ENCODE data around the gene PLCD1. TPM values are rescaled to one million over a fixed set of nuclear protein-coding genes. Genes with fewer than 3 reads are reported as not detected.

Gene PLCD1
- total RNA-seq, 2 experiments from 2014 or later, result 7.7 to 10.4 TPM

DNA sequence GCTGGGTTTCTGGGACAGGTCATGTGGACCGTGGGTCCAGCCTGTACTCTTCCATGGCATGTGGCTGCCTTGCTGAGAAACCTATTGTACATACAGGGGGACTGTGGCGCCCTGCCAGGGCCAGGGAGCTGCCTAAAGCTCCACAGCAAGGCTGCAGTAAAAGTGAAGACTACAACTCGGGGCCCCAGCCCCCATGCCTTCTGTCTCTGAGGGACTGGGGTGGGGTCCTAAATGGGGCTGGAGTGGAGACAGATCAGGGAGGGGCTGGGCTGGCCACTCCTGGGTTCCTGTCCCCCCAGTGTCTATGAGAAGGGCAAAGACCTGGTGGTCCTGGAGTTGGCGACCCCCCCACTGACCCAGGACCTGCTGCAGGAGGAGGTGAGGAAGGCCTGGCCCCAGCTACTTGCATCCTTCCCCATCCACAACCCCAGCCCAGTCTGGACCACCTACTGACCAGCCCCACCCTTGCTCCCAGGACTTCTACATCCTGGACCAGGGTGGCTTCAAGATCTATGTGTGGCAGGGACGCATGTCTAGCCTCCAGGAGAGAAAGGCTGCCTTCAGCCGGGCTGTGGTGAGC is 31.6 kb downstream of the PLCD1 start:
- H3K9me2 ChIP-seq (ENCODE audit: insufficient read depth, low read length), result no peaks in the 10 kb centered on the region
- intact Hi-C loops (cut with micrococcal nuclease; ENCODE audit: unreplicated experiment), result no loop called here
- no peaks in the 10 kb centered on the region for H4K20me1 ChIP-seq (ENCODE audit: insufficient read depth, low read length)
- POLR2A ChIA-PET, result no interaction called here
- TF ChIP-seq EZH2phosphoT487 (IDR thresholded peaks at IDR 0.05; ENCODE audit: borderline replicate concordance, low read depth, low read length), result no peak
- no peak for TF ChIP-seq CTCF (conservative IDR thresholded peaks at IDR 0.05; ENCODE audit: low read length)
- peaks cover 54% of the 10 kb centered on the region for H3K36me3 ChIP-seq (ENCODE audit: insufficient read depth, low read length)
- H2AFZ ChIP-seq (ENCODE audit: low read length), result no peak overlapping the region
- no peaks in the 10 kb centered on the region for H3K9me3 ChIP-seq (ENCODE audit: low read length)
- no peak for DNase-seq (ENCODE audit: low spot score)
- H3K4me3 ChIP-seq (ENCODE audit: low read depth, low read length, poor library complexity, severe bottlenecking), result no peak overlapping the region
- no TSS peak for BruUV-seq (replicated peaks)
- CTCF ChIA-PET (ENCODE audit: unreplicated experiment), result no interaction called here
- peaks cover 43% of the 10 kb centered on the region for H3K4me1 ChIP-seq (ENCODE audit: insufficient read depth, low read length, poor library complexity, severe bottlenecking)
- peak overlapping the region; percentile 55 for H3K27ac ChIP-seq (ENCODE audit: low read depth, low read length, poor library complexity, severe bottlenecking)
- H3K4me2 ChIP-seq (ENCODE audit: low read length), result peak overlapping the region; percentile 82
- H3K79me2 ChIP-seq (ENCODE audit: insufficient read depth, low read depth, low read length), result peaks cover 9% of the 10 kb centered on the region; the same call in 1 of the 2 replicates

DNA sequence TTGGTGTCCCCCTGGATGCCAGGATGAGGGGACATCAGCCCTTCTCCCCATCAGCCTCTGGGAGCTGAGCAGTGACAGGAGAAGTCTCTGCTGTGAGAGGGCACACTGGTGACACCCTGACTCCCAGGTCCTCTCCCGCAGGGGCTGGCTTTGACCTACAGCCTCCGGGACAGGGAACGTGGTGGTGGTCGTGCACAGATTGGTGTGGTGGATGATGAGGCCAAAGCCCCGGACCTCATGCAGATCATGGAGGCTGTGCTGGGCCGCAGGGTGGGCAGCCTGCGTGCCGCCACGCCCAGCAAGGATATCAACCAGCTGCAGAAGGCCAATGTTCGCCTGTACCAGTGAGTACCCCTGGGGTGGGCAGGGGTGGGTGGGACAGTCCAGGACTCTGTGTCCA is 32.1 kb downstream of the PLCD1 start:
- no peak overlapping the region for H3K27ac ChIP-seq (ENCODE audit: low read depth, low read length, poor library complexity, severe bottlenecking)
- H3K4me2 ChIP-seq (ENCODE audit: low read length), result no peak overlapping the region
- intact Hi-C loops (cut with micrococcal nuclease; ENCODE audit: unreplicated experiment), result no loop called here
- peaks cover 9% of the 10 kb centered on the region; the same call in 1 of the 2 replicates for H3K79me2 ChIP-seq (ENCODE audit: insufficient read depth, low read depth, low read length)
- DNase-seq (ENCODE audit: low spot score), result no peak
- H3K4me1 ChIP-seq (ENCODE audit: insufficient read depth, low read length, poor library complexity, severe bottlenecking), result peaks cover 43% of the 10 kb centered on the region
- no peak for TF ChIP-seq CTCF (conservative IDR thresholded peaks at IDR 0.05; ENCODE audit: low read length)
- no peak for TF ChIP-seq EZH2phosphoT487 (IDR thresholded peaks at IDR 0.05; ENCODE audit: borderline replicate concordance, low read depth, low read length)
- H3K36me3 ChIP-seq (ENCODE audit: insufficient read depth, low read length), result peaks cover 49% of the 10 kb centered on the region
- no peaks in the 10 kb centered on the region for H3K9me3 ChIP-seq (ENCODE audit: low read length)
- H3K9me2 ChIP-seq (ENCODE audit: insufficient read depth, low read length), result no peaks in the 10 kb centered on the region
- H4K20me1 ChIP-seq (ENCODE audit: insufficient read depth, low read length), result no peaks in the 10 kb centered on the region
- no peak overlapping the region for H2AFZ ChIP-seq (ENCODE audit: low read length)
- ChIA-PET CTCF (ENCODE audit: unreplicated experiment) (interaction anchor here (0.9 to 1.1 kb wide), 3 partner anchors 28 to 51 kb away, joined by 3 to 4 read pairs (median 3); no protein-coding TSS in a partner anchor), POLR2A (no interaction called here)
- no TSS peak for BruUV-seq (replicated peaks)
- no peak overlapping the region for H3K4me3 ChIP-seq (ENCODE audit: low read depth, low read length, poor library complexity, severe bottlenecking)

DNA sequence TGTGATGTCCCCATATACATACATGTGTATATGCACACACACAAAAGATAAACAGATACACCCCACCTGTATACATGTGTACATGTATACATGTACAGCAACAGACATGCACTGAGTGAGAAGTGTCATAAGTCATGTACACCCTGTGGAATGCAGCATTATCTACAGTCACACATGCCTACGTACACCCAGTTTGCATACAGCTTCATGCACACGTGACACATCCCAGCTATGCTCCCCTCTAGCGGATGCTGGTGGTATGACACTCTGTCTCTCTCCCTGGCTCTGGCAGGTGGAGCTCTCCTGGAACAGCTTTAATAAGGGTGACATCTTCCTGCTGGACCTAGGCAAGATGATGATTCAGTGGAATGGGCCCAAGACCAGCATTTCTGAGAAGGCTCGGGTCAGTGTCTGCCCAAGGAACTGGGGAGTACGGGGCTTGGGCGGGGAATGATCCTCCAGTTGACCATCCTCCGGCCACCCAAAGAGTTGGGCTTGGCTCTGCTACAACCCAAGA is 32.6 kb downstream of the PLCD1 start:
- H3K36me3 ChIP-seq (ENCODE audit: insufficient read depth, low read length), result peaks cover 44% of the 10 kb centered on the region; the same call in 1 of the 2 replicates
- peak overlapping the region; percentile 13; the same call in 1 of the 2 replicates for H2AFZ ChIP-seq (ENCODE audit: low read length)
- peak; percentile 84 for DNase-seq (ENCODE audit: low spot score)
- peaks cover 9% of the 10 kb centered on the region; the same call in 1 of the 2 replicates for H3K79me2 ChIP-seq (ENCODE audit: insufficient read depth, low read depth, low read length)
- ChIA-PET CTCF (ENCODE audit: unreplicated experiment) (interaction anchor here (0.9 to 1.1 kb wide), 3 partner anchors 27 to 51 kb away, joined by 3 to 4 read pairs (median 3); no protein-coding TSS in a partner anchor), POLR2A (no interaction called here)
- intact Hi-C loops (cut with micrococcal nuclease; ENCODE audit: unreplicated experiment), result no loop called here
- BruUV-seq (replicated peaks), result no TSS peak
- H3K4me1 ChIP-seq (ENCODE audit: insufficient read depth, low read length, poor library complexity, severe bottlenecking), result peaks cover 43% of the 10 kb centered on the region
- peak; percentile 89 for TF ChIP-seq CTCF (conservative IDR thresholded peaks at IDR 0.05; ENCODE audit: low read length)
- TF ChIP-seq EZH2phosphoT487 (IDR thresholded peaks at IDR 0.05; ENCODE audit: borderline replicate concordance, low read depth, low read length), result no peak
- no peaks in the 10 kb centered on the region for H3K9me3 ChIP-seq (ENCODE audit: low read length)
- no peak overlapping the region for H3K27ac ChIP-seq (ENCODE audit: low read depth, low read length, poor library complexity, severe bottlenecking)
- H4K20me1 ChIP-seq (ENCODE audit: insufficient read depth, low read length), result no peaks in the 10 kb centered on the region
- H3K4me3 ChIP-seq (ENCODE audit: low read depth, low read length, poor library complexity, severe bottlenecking), result no peak overlapping the region
- no peaks in the 10 kb centered on the region for H3K9me2 ChIP-seq (ENCODE audit: insufficient read depth, low read length)
- H3K4me2 ChIP-seq (ENCODE audit: low read length), result no peak overlapping the region

All from OCI-LY7 (cell line).